Glutamatergic neuron (in vitro differentiated cells): ENCODE measurements around the gene HCN3. TPM values are rescaled to one million over a fixed set of nuclear protein-coding genes. Genes with fewer than 3 reads are reported as not detected.

Experiments used
- DNase-seq: peaks from one replicate; pipeline ENCODE4 v3.0.0; 2022
- H3K27ac Mint-ChIP-seq: one replicate; pipeline ENCODE4 v1.8.0; 2020; ENCODE audit warnings: mild to moderate bottlenecking, mixed read lengths, inconsistent platforms; ENCODE audit not compliant: unreplicated experiment
- H3K27me3 Mint-ChIP-seq: one replicate; pipeline ENCODE4 v1.8.0; 2020; ENCODE audit warnings: mild to moderate bottlenecking, moderate library complexity, mixed read lengths, inconsistent platforms; ENCODE audit not compliant: unreplicated experiment
- H3K36me3 Mint-ChIP-seq: one replicate; pipeline ENCODE4 v1.8.0; 2020; ENCODE audit warnings: mild to moderate bottlenecking, mixed read lengths, inconsistent platforms; ENCODE audit not compliant: unreplicated experiment
- H3K4me1 Mint-ChIP-seq: one replicate; pipeline ENCODE4 v1.8.0; 2020; ENCODE audit warnings: mild to moderate bottlenecking, low read depth, mixed read lengths, inconsistent platforms; ENCODE audit not compliant: unreplicated experiment
- H3K4me3 Mint-ChIP-seq: one replicate; pipeline ENCODE4 v1.8.0; 2020; ENCODE audit warnings: mild to moderate bottlenecking, mixed read lengths, inconsistent platforms; ENCODE audit not compliant: unreplicated experiment
- H3K9me3 Mint-ChIP-seq: one replicate; pipeline ENCODE4 v1.8.0; 2020; ENCODE audit warnings: mild to moderate bottlenecking, moderate library complexity, mixed read lengths, inconsistent platforms; ENCODE audit not compliant: unreplicated experiment
- CTCF ChIP-seq: fragments of 200-600 bp; sonication (generic); IDR thresholded peaks from one replicate; pipeline ENCODE4 v1.5.0; 2021; ENCODE audit not compliant: partially characterized antibody, unreplicated experiment
- total RNA-seq: library from RNA; stranded (reverse); fragmentation: NEBNext Ultra II Directional; extraction: Animal tissue kit (Norgen Biotek cat#: 25700); gene quantifications from one replicate; pipeline ENCODE4 v1.2.1, GENCODE V29; 2021; ENCODE audit not compliant: unreplicated experiment

HCN3 gene
- total RNA-seq, 1 donor from 2014 or later = 30.5 TPM

DNA sequence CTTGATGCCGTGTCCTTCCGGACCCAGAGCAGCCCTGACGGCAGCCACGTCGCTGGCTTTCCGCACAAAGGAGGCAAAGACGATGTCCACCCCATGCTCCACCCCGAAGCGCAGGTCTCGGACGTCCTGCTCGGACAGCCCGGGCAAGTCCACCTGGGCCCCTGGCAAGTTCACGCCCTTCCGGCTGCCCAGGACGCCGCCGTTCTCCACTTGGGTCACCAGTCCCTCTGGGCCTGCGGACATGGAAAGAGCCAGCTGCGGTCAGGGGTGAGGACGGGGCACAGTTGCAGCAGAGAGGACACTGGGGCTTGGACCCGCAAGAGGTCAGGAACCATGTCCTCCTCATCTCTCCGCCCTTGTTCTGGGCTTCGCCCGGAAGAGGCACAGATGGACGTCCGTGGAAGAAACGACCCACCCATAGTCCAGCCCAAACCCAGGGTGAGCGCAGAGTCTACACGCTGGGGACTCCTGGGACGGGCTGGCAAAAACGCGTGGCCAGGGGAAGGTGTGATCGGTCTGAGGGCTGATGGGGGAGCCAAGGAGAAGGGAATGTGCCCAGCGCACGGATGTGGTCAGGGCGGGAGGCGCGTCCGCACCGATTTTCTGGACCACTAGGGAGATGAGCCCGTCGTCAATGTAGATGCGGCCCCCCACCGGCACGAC lies 17.4 kb downstream of the HCN3 start:
- no peak for TF ChIP-seq CTCF
- Mint-ChIP-seq H3K4me3 (peak overlapping the region; percentile 81), H3K27ac (no peak overlapping the region), H3K36me3 (no peaks in the 10 kb centered on the region), H3K27me3 (peaks cover 25% of the 10 kb centered on the region), H3K9me3 (peaks cover 3% of the 10 kb centered on the region), H3K4me1 (peaks cover 2% of the 10 kb centered on the region)
- no peak for DNase-seq

GRCh38 chr1:155295183-155295941 lies 18.1 kb downstream of the HCN3 start:
- Mint-ChIP-seq H3K27me3 (peaks cover 25% of the 10 kb centered on the region), H3K27ac (no peak overlapping the region), H3K4me3 (peak overlapping the region; percentile 28), H3K36me3 (no peaks in the 10 kb centered on the region), H3K9me3 (peaks cover 3% of the 10 kb centered on the region), H3K4me1 (peaks cover 2% of the 10 kb centered on the region)
- DNase-seq = no peak
- no peak for TF ChIP-seq CTCF

GRCh38 chr1:155295942-155296267 lies 18.6 kb downstream of the HCN3 start:
- peaks cover 2% of the 10 kb centered on the region for H3K4me1 Mint-ChIP-seq
- no peak for TF ChIP-seq CTCF
- H3K36me3 Mint-ChIP-seq = no peaks in the 10 kb centered on the region
- peaks cover 3% of the 10 kb centered on the region for H3K9me3 Mint-ChIP-seq
- H3K4me3 Mint-ChIP-seq = peak overlapping the region; percentile 28
- H3K27me3 Mint-ChIP-seq = peaks cover 27% of the 10 kb centered on the region
- DNase-seq = no peak
- no peak overlapping the region for H3K27ac Mint-ChIP-seq

DNA sequence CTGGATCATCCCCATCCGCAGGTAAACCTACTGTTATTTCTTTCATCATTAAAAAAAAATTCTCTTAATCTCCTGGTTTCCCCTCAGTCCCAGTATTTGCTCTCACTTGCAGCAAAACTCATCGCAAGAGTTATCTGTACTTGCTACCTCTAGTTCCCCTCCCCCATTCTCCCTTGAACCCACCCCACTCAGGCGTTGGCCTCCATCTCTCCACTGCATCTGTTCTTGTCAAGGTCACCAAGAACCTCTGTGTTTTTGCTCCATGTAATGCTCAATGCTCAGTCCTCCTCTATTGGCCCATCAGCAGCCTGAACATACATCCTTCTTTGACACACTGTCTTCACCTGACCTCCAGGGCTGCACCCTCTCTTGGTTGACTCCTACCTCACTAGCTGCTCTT lies 19.4 kb downstream of the HCN3 start:
- Mint-ChIP-seq H3K36me3 (no peaks in the 10 kb centered on the region), H3K9me3 (peaks cover 3% of the 10 kb centered on the region), H3K4me3 (peak overlapping the region; percentile 58), H3K27me3 (peaks cover 30% of the 10 kb centered on the region), H3K27ac (no peak overlapping the region), H3K4me1 (peaks cover 2% of the 10 kb centered on the region)
- no peak for DNase-seq
- TF ChIP-seq CTCF = no peak

DNA sequence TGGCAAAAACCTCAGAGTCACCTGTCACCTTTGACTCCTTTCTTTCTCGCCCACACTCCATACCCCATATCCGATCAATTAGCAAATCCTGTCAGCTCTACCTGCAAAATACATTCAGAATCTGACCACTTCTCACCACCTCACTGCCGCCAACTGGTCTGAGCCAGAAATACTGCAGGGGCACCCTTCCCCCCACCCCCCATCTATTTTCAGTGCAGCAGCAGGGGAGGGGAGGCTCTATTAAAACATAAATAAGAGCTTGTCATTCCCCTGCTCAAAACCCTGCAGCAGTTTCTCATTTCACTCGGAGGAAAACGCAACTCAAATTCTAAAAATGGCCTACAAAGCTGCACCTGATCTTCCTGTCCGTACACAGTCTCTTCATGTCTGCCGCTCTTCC lies 20.1 kb downstream of the HCN3 start:
- H3K27ac Mint-ChIP-seq = no peak overlapping the region

More for the DNA sequence above, 20.1 kb downstream of the HCN3 start:
- no peak for DNase-seq
- H3K36me3 Mint-ChIP-seq = no peaks in the 10 kb centered on the region
- no peak for TF ChIP-seq CTCF
- H3K4me1 Mint-ChIP-seq = peaks cover 2% of the 10 kb centered on the region
- H3K4me3 Mint-ChIP-seq = peak overlapping the region; percentile 4
- H3K9me3 Mint-ChIP-seq = peaks cover 3% of the 10 kb centered on the region
- H3K27me3 Mint-ChIP-seq = peaks cover 31% of the 10 kb centered on the region
